Pancreas (tissue), 10 donors: ENCODE results near the gene SNRPD3. TPM values are rescaled to one million over a fixed set of nuclear protein-coding genes. Genes with fewer than 3 reads are reported as not detected.

Experiments
- ATAC-seq, 4 donors: fragments of 200-7000 bp; cut with Tn5 transposase; one replicate each; pipeline versions ENCODE4 v1.8.0 to v1.9.1; 2020; ENCODE audit warnings: mild to moderate bottlenecking in 4 of 4, moderate library complexity in 4 of 4
- DNase-seq, 6 donors: peaks; one replicate each; pipeline ENCODE4 v3.0.0-alpha.2; 2020
- FAIRE-seq: peaks from 2 replicates; lab custom pipeline; 2012; peaks lifted over from hg19 to GRCh38; lab: Jason Lieb, UNC
- H3K27ac ChIP-seq, 4 donors: fragments of 200-600 bp; sonication (generic); 1 replicate in 3 of 4; 2 replicates in 1 of 4; pipeline versions ENCODE4 v1.5.0 to v1.8.0; 2020
- H3K27me3 ChIP-seq, 4 donors: fragments of 200-600 bp; one replicate each; pipeline ENCODE4 v1.8.0; 2021
- H3K36me3 ChIP-seq, 3 donors: fragments of 200-600 bp; sonication (generic) in 1 of 3; one replicate each; pipeline versions ENCODE4 v1.5.0 to v1.8.0; 2020 to 2021
- H3K4me1 ChIP-seq, 3 donors: fragments of 200-600 bp; one replicate each; pipeline ENCODE4 v1.8.0; 2021
- H3K4me3 ChIP-seq, 4 donors: fragments of 200-600 bp; sonication (generic) in 2 of 4; one replicate each; pipeline versions ENCODE4 v1.5.0 to v1.8.0; 2020 to 2021
- H3K9me3 ChIP-seq, 4 donors: fragments of 200-600 bp; one replicate each; pipeline ENCODE4 v1.8.0; 2021
- WGBS, 2 donors: extraction: QIAGEN DNeasy Blood & Tissue Kit; methylation state at CpG; one replicate each; pipeline ENCODE4 v1.1.7; 2013; 5-methylcytosine and 5-hydroxymethylcytosine counted together
- intact Hi-C, 3 donors: fragments of 100-400 bp; cut with DNase I; formaldehyde crosslinking; loops; one replicate each; pipeline versions ENCODE4 v1.11.1 to v1.14.2; 2022
- polyA plus RNA-seq, 2 donors: library from polyadenylated mRNA; stranded (reverse); fragments of 200-250 nt; gene quantifications; one replicate each; pipeline ENCODE4 v1.2.3, GENCODE V29; 2013
- total RNA-seq, 6 donors: library from RNA; stranded (reverse); fragmentation: NEBNext Ultra II Directional in 4 of 6; extraction: Animal tissue kit (Norgen Biotek cat#: 25700) in 4 of 6; gene quantifications; one replicate each; pipeline versions ENCODE4 v1.2.1 to v1.2.4, GENCODE V29; 2021 to 2023
- TF ChIP-seq, protein P1 (sequence below), 4 donors: fragments of 200-600 bp; sonication (generic) in 3 of 4; IDR thresholded peaks; one replicate each; pipeline versions ENCODE4 v1.5.0 to v1.8.0; 2021; ENCODE audit warnings: antibody characterized with exemption in 4 of 4
- donor health status: healthy with polysubstance abuse.
- donor health status: DM: no; HTN: no; CAD: no; lungs with moderate emphysema.
- donor health status: DM: no; HTN: no; CAD: no.
- donor health status: control.
- donor health status: control.
- donor health status: Bipolar disorder and iron deficiency.
- donor health status: DM: yes; HTN: yes; CAD: no.
- donor health status: DM: no; HTN: no; CAD: no.
- donor health status: DM: no; HTN: no; CAD: no.
- donor health status: DM: yes; HTN: yes; CAD: no.

The SNRPD3 gene
- total and polyA plus RNA-seq, 8 donors = 15.9 to 58.1 (median 29.8) TPM

- 77 to 81% methylated on average over 10 of the region's 10 CpGs for WGBS, 2 donors
- no peak for DNase-seq
- ATAC-seq = no peak
Observed at GRCh38 chr22:24567668-24568067, 11.9 kb downstream of the SNRPD3 start.

GRCh38 chr22:24571266-24571665 lies 15.5 kb downstream of the SNRPD3 start:
- Histone ChIP-seq H3K4me3 (no peak overlapping the region), H3K9me3 (no peaks in the 10 kb centered on the region), H3K36me3 (peaks cover 0 to 56% (median 19%) of the 10 kb centered on the region in 3 donors), H3K27ac (no peak overlapping the region), H3K4me1 (no peaks in the 10 kb centered on the region), H3K27me3 (no peaks in the 10 kb centered on the region)
- WGBS, 2 donors = 93 to 95% methylated on average over 7 of the region's 7 CpGs
- FAIRE-seq = no peak
- no peak for DNase-seq
- TF ChIP-seq, protein P1, sequence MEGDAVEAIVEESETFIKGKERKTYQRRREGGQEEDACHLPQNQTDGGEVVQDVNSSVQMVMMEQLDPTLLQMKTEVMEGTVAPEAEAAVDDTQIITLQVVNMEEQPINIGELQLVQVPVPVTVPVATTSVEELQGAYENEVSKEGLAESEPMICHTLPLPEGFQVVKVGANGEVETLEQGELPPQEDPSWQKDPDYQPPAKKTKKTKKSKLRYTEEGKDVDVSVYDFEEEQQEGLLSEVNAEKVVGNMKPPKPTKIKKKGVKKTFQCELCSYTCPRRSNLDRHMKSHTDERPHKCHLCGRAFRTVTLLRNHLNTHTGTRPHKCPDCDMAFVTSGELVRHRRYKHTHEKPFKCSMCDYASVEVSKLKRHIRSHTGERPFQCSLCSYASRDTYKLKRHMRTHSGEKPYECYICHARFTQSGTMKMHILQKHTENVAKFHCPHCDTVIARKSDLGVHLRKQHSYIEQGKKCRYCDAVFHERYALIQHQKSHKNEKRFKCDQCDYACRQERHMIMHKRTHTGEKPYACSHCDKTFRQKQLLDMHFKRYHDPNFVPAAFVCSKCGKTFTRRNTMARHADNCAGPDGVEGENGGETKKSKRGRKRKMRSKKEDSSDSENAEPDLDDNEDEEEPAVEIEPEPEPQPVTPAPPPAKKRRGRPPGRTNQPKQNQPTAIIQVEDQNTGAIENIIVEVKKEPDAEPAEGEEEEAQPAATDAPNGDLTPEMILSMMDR (IDR thresholded peaks at IDR 0.05) = no peak
- intact Hi-C loops = no loop called here
- no peak for ATAC-seq

More at GRCh38 chr22:24567668-24568067, 11.9 kb downstream of the SNRPD3 start:
- Histone ChIP-seq H3K27me3 (no peaks in the 10 kb centered on the region), H3K4me1 (no peaks in the 10 kb centered on the region), H3K4me3 (no peak overlapping the region), H3K9me3 (no peaks in the 10 kb centered on the region), H3K36me3 (peaks cover 0 to 39% (median 19%) of the 10 kb centered on the region in 3 donors), H3K27ac (no peak overlapping the region)
- TF ChIP-seq, protein P1 (IDR thresholded peaks at IDR 0.05) = no peak
- intact Hi-C loops = no loop called here
- FAIRE-seq = no peak

DNA sequence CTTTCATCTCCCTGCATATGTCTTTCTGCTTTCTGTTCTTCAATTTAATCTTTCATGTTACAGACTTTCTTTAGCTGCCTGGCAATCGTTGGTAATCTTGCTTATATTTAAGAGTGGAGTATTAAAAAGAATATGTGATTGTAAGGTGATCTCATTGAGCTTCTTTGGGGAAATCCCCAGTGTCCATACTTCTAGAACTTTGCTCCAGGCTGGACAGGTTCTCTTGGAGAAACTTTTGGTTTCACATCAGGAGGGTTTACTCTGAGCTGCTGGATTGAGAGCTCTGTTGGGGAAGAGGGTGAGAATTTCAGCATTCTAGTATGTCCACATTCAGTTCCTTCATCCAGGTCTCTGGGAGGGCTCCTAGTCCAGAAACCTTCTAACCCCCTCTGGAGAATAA lies 21.0 kb downstream of the SNRPD3 start:
- 65 to 68% methylated on average over 1 of the region's 1 CpG for WGBS, 2 donors
- Histone ChIP-seq H3K4me3 (no peak overlapping the region), H3K4me1 (peaks cover 0 to 6% (median 0%) of the 10 kb centered on the region in 3 donors), H3K27me3 (no peaks in the 10 kb centered on the region), H3K36me3 (peaks cover 0 to 29% (median 5%) of the 10 kb centered on the region in 3 donors), H3K27ac (no peak overlapping the region), H3K9me3 (no peaks in the 10 kb centered on the region)
- DNase-seq (no peak), ATAC-seq (peak in 2 of 4 donors; percentile 36 to 65), FAIRE-seq (no peak)
- TF ChIP-seq, protein P1 (IDR thresholded peaks at IDR 0.05) = no peak
- intact Hi-C loops = no loop called here

DNA sequence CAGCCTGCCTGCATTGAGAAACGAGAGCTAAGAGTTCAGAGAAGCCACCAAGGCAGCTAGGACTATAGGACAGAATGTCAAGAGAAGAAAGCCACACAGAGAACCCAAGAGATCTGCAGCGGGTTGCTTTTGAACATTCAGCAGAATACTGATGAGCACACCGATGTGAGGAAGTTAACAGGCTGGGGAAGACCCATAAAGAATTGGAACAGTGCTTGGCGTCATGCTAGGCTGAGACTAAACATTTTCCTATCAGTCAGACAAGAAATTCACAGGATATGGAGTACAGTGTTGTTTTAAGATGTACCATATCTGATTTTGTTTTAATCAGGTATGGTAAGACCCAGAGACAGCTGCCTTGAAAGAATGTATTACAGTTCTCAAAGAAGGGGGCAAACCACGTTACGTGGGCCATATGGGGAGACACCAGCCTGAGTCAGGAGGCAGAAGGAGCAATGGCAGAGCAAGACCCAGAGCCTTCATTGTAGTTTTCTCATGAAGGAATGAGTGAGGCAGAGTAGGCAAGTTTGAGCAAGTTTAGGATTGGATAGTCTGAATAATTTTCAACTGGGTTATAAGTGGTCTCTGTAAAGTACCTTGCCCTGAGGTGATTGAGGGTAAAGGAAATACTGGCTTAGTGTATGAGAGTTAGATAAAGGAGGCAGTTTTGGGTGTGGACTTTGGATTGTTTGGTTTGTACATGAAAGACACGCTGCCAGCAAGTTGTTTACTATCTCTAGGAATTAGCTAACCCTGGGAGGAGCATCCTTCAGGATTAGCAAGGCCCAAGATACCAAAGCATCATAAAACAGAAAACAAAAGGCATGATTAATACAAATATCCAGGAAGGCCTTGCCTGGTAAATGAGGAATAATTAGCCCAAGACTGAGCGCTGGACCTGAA lies 22.8 kb downstream of the SNRPD3 start:
- ATAC-seq (peak in 3 of 4 donors; percentile 41 to 45 (median 45)), FAIRE-seq (no peak), DNase-seq (no peak)
- H3K9me3 ChIP-seq = no peaks in the 10 kb centered on the region
- no peaks in the 10 kb centered on the region for H3K27me3 ChIP-seq
- H3K4me1 ChIP-seq = peaks cover 0 to 10% (median 2%) of the 10 kb centered on the region in 3 donors
- intact Hi-C loops = no loop called here
- H3K36me3 ChIP-seq = peaks cover 0 to 11% (median 0%) of the 10 kb centered on the region in 3 donors
- TF ChIP-seq, protein P1 (IDR thresholded peaks at IDR 0.05) = no peak
- 76 to 77% methylated on average over 8 of the region's 8 CpGs for WGBS, 2 donors
- H3K4me3 ChIP-seq = no peak overlapping the region
- H3K27ac ChIP-seq = peak overlapping the region in 1 of 4 donors; percentile 5

- no peak for DNase-seq
- TF ChIP-seq, protein P1 (IDR thresholded peaks at IDR 0.05) = no peak
Observed at GRCh38 chr22:24579258-24579601, 23.4 kb downstream of the SNRPD3 start.

More at GRCh38 chr22:24579258-24579601, 23.4 kb downstream of the SNRPD3 start:
- no peak for ATAC-seq
- Histone ChIP-seq H3K4me1 (peaks cover 0 to 16% (median 8%) of the 10 kb centered on the region in 3 donors), H3K27ac (no peak overlapping the region), H3K27me3 (no peaks in the 10 kb centered on the region), H3K4me3 (no peak overlapping the region), H3K9me3 (no peaks in the 10 kb centered on the region), H3K36me3 (peaks cover 0 to 5% (median 0%) of the 10 kb centered on the region in 3 donors)
- 48 to 49% methylated on average over 1 of the region's 1 CpG for WGBS, 2 donors
- no peak for FAIRE-seq
- intact Hi-C loops = no loop called here
